AG09309 (cell line): ENCODE data around the gene SBK2.

Experiments
- DNase-seq: peaks from one replicate; pipeline ENCODE4 v3.0.0-alpha.2; 2010; ENCODE audit warnings: low read depth
- H3K4me3 ChIP-seq: 2 replicates; pipeline ENCODE4 v1.5.1; 2011; ENCODE audit warnings: mild to moderate bottlenecking, low read depth, low read length, moderate library complexity; ENCODE audit not compliant: control insufficient read depth
- TF ChIP-seq, protein P1 (sequence below): IDR thresholded peaks from 2 replicates; pipeline ENCODE4 v1.5.1; 2011; ENCODE audit warnings: mild to moderate bottlenecking, low read depth, low read length, inconsistent platforms; ENCODE audit not compliant: insufficient read depth, control insufficient read depth; ENCODE audit errors: missing control alignments

Gene SBK2

DNA sequence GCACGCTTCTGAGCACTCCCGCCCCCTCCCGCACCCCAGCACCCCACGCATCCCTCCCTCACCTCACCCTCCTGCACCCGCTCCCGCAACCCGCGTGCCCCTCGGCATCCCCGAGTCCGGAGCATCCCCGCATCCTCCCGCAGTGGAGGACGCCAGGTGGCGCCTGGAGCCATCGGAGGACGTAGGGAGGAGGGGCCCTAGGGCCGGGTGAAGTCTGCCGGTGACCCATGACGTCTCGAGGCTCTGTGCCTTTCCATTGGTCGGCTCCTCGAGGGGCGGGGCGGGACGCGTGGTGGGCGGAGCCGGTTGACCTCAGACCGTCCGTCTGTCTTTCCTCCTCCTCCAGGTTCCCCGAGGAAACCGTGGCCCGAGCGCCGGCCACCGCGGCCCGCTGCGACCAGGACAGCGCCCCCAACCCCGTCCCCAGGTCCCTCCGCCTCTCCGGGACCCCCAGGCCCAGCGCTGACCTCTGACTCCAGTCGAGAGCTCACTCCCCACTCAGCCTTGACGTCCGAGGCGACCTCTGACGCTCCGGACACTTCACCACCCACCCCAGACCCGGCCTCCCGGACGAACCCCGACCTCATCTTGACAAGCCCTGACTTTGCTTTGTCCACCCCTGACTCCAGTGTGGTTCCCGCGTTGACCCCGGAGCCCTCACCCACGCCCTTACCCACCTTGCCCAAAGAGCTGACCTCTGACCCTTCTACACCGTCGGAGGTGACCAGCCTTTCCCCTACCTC, 19.9 kb downstream of the SBK2 start:
- DNase-seq: peak; percentile 72
- TF ChIP-seq, protein P1, sequence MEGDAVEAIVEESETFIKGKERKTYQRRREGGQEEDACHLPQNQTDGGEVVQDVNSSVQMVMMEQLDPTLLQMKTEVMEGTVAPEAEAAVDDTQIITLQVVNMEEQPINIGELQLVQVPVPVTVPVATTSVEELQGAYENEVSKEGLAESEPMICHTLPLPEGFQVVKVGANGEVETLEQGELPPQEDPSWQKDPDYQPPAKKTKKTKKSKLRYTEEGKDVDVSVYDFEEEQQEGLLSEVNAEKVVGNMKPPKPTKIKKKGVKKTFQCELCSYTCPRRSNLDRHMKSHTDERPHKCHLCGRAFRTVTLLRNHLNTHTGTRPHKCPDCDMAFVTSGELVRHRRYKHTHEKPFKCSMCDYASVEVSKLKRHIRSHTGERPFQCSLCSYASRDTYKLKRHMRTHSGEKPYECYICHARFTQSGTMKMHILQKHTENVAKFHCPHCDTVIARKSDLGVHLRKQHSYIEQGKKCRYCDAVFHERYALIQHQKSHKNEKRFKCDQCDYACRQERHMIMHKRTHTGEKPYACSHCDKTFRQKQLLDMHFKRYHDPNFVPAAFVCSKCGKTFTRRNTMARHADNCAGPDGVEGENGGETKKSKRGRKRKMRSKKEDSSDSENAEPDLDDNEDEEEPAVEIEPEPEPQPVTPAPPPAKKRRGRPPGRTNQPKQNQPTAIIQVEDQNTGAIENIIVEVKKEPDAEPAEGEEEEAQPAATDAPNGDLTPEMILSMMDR: peak; percentile 99
- no peak overlapping the region; the same call in 1 of the 2 replicates for H3K4me3 ChIP-seq

DNA sequence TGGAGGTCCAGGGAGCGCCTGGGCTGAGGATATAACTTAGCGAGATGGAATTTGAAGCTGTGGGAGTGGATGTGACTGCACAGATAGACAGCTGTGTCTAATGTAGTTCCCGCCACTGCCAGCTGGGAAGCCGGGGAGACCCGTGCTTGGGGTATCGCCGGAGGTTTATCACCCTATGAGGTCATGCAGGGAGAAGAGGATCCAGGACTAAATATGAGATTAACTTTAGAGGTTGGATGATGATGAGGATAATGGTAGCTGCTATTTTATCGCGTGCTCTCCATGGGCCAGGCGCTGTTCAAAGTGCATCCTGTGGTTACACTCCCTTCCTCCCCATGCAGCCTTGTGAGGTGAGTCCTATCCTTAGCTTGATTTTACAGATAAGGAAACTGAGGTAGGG, 28.8 kb downstream of the SBK2 start:
- TF ChIP-seq, protein P1: no peak
- no peak for DNase-seq
- no peak overlapping the region for H3K4me3 ChIP-seq

DNA sequence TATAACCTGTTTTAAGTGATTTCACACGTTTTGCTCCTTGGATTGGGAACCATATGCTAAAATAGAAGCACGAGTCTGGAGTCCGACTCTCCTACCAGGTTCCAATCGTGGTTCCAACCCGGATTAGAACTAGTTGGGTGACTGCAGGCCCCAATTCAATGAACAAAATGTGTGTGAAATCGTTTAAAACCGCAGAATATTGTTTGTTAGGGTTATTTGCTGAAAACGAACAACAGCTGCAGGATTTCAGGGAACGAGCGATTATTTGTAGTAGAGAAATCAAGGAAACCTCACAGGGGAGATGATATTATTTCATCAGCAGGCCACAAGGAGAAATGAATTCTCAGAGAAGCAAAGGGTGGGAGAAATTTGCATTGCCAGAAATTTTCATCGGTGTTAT, 32.0 kb downstream of the SBK2 start:
- TF ChIP-seq, protein P1: no peak
- no peak for DNase-seq

DNA sequence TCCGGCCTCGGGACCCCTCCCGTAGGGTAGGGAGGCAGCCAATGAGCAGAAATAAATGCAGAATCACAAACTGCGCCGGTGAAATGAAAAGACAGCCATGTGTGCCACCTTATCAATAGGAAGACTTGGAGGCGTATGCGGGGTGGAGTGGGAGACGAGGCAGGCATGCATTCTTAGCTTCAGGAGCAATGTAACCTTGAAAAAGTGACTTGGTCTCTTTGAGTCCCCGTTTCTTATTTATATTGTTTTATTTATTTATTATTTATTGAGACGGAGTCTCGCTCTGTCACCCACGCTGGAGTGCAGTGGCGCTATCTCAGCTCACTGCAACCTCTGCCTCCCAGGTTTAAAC, 32.7 kb downstream of the SBK2 start:
- no peak overlapping the region for H3K4me3 ChIP-seq
- no peak for DNase-seq
- TF ChIP-seq, protein P1: no peak

More for the DNA sequence above, 32.0 kb downstream of the SBK2 start:
- H3K4me3 ChIP-seq: no peak overlapping the region

DNA sequence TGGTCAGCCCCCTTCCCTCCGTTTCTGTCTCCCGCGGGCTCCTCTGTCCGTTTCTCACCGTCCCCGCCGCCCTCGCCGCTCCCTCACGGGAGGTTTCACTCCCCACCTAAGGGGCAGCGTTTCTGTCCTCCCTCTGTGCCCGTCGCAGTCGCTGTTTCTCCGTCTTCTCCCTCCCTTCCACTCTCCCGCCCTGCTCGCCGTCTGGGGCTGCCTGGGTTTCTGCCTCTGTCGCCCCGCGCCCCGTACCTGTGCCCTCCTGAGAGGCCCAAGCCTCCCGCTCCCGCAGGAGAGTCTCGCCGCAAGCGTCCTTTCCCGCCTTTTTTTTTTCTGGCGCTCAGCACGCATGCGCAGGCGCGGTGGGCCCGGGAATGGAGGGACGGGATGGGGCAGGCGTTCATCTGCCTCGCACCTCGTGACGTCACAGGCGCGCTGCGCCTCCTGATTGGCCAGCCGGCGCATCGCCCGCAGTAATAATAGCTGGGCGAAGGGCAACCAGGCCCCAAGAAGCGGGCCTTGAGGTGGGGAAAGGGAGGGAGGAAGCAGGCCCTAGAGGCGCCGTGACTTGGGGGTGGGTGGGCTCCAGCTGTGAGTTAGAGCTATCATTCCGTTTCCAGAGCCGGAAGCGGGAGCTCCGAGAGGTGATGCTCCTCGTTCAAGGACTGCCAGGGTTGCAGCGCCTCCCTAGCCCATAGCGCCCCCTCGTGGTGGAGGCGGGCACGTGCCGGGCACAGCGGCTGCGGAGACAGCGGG, 33.3 kb downstream of the SBK2 start:
- TF ChIP-seq, protein P1: peak; percentile 98
- DNase-seq: no peak
- H3K4me3 ChIP-seq: peak overlapping the region; percentile 46

DNA sequence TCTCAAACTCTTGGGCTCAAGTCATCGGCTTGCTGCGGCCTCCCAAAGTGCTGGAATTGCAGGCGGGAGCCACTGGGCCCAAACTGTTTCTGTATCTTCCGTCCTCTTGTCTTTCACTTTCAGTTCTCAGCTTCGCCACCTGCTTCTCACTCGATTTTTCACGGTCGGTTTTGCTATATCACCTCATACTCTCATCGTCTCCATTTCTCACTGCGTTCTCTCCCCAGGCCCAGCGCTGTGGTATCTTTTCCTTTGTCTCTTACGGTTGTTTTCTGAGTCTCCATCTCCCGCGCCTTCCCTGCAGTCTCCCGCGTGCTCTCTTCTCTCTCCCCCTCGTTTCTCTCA, 33.8 kb downstream of the SBK2 start:
- TF ChIP-seq, protein P1: no peak
- no peak overlapping the region for H3K4me3 ChIP-seq
- DNase-seq: no peak
